Neural progenitor cell (in vitro differentiated cells): Measurements from ENCODE around the gene ARFGAP3. TPM values are rescaled to one million over a fixed set of nuclear protein-coding genes. Genes with fewer than 3 reads are reported as not detected.

ENCODE experiments used
- DNase-seq: peaks from one replicate; pipeline ENCODE4 v3.0.0-alpha.2; 2016; ENCODE audit warnings: low spot score
- H2AFZ ChIP-seq: fragments of 200-600 bp; sonication (generic); replicated peaks from 2 replicates; pipeline ENCODE4 v1.6.1; 2016; ENCODE audit warnings: antibody characterized with exemption
- H3F3A ChIP-seq: fragments of 200-600 bp; sonication (generic); 2 replicates; pipeline ENCODE4 v1.6.1; 2016; ENCODE audit warnings: antibody characterized with exemption, low read depth
- H3K27ac ChIP-seq: fragments of 200-600 bp; sonication (generic); 2 replicates; pipeline ENCODE4 v1.5.1; 2016; ENCODE audit warnings: mild to moderate bottlenecking
- H3K27me3 ChIP-seq: fragments of 200-600 bp; sonication (generic); 2 replicates; pipeline ENCODE4 v1.6.1; 2016; ENCODE audit warnings: mild to moderate bottlenecking, moderate library complexity
- H3K36me3 ChIP-seq: fragments of 200-600 bp; sonication (generic); 2 replicates; pipeline ENCODE4 v1.5.1; 2016
- H3K4me1 ChIP-seq: fragments of 200-600 bp; sonication (generic); 2 replicates; pipeline ENCODE4 v1.6.1; 2016; ENCODE audit warnings: mixed run types
- H3K4me2 ChIP-seq: fragments of 200-600 bp; sonication (generic); 2 replicates; pipeline ENCODE4 v1.6.1; 2016
- H3K4me3 ChIP-seq: fragments of 200-600 bp; sonication (generic); 2 replicates; pipeline ENCODE4 v1.5.1; 2016
- H3K79me2 ChIP-seq: fragments of 200-600 bp; sonication (generic); 2 replicates; pipeline ENCODE4 v1.6.1; 2016; ENCODE audit warnings: low read depth
- H3K9ac ChIP-seq: fragments of 200-600 bp; sonication (generic); 2 replicates; pipeline ENCODE4 v1.6.1; 2016
- H3K9me3 ChIP-seq: fragments of 200-600 bp; sonication (generic); 2 replicates; pipeline ENCODE4 v1.5.1; 2016; ENCODE audit warnings: low read depth
- H4K20me1 ChIP-seq: fragments of 200-600 bp; sonication (generic); 2 replicates; pipeline ENCODE4 v1.6.1; 2016; ENCODE audit warnings: low read depth
- H3K27ac Mint-ChIP-seq: 3 replicates; pipeline ENCODE4 v1.8.0; 2021; ENCODE audit warnings: mixed read lengths
- H3K27me3 Mint-ChIP-seq: 2 replicates; pipeline ENCODE4 v1.8.0; 2022; ENCODE audit warnings: low read depth, mild to moderate bottlenecking, inconsistent platforms, moderate library complexity, mixed read lengths; ENCODE audit not compliant: insufficient read depth
- H3K36me3 Mint-ChIP-seq: 3 replicates; pipeline ENCODE4 v1.8.0; 2021; ENCODE audit warnings: mixed read lengths
- H3K4me1 Mint-ChIP-seq: 3 replicates; pipeline ENCODE4 v1.8.0; 2021; ENCODE audit warnings: mixed read lengths
- H3K4me3 Mint-ChIP-seq: 3 replicates; pipeline ENCODE4 v1.8.0; 2021; ENCODE audit warnings: mild to moderate bottlenecking, moderate library complexity, mixed read lengths
- H3K9me3 Mint-ChIP-seq: 3 replicates; pipeline ENCODE4 v1.8.0; 2020; ENCODE audit warnings: mixed read lengths
- EZH2 ChIP-seq: fragments of 200-600 bp; sonication (generic); IDR thresholded peaks from 2 replicates; pipeline ENCODE4 v1.6.1; 2017; ENCODE audit warnings: antibody characterized with exemption, mild to moderate bottlenecking, moderate library complexity
- EZH2phosphoT487 ChIP-seq: fragments of 200-600 bp; sonication (generic); IDR thresholded peaks from 2 replicates; pipeline ENCODE4 v1.6.1; 2017; ENCODE audit warnings: antibody characterized with exemption
- total RNA-seq: library from RNA; depleted of rRNA; stranded (reverse); fragments of >200 nt; gene quantifications from 2 replicates; pipeline ENCODE4 v1.2.3, GENCODE V29; 2015; ENCODE audit warnings: low replicate concordance
- TF ChIP-seq, protein P1 (sequence below): fragments of 200-600 bp; sonication (generic); IDR thresholded peaks from 2 replicates; pipeline ENCODE4 v1.5.1; 2017; ENCODE audit warnings: antibody characterized with exemption, mild to moderate bottlenecking

The ARFGAP3 gene
- total RNA-seq, 1 donor from 2014 or later = 53.9 TPM

DNA sequence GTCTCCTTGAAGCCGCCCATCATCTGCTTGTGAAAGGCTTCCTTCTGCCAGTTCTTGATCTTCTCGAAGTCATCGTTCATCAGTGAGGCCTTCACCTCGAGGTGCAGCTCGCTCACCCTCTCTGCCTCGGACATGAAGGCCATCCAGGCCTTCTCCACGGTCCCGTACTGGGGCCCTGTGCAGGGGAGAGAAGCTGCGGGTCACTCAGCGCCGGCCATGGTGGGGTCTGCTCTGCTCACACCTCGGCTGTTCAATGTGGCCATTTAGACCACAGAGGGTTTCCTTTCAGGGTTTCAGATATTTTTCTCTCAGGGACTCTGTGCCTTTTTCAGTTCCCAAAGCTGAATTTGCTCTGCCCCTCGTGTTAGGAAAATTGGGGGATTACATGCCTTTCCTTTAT lies 33.9 kb upstream of the ARFGAP3 start:
- H3K36me3 Mint-ChIP-seq = peaks cover 6% of the 10 kb centered on the region
- H3K9me3 Mint-ChIP-seq = no peaks in the 10 kb centered on the region
- no peak for DNase-seq
- no peaks in the 10 kb centered on the region for H3F3A ChIP-seq
- H3K4me3 ChIP-seq = no peak overlapping the region
- H3K36me3 ChIP-seq = no peaks in the 10 kb centered on the region
- no peaks in the 10 kb centered on the region for H3K4me1 ChIP-seq
- H3K27ac ChIP-seq = no peak overlapping the region
- H4K20me1 ChIP-seq = peaks cover 22% of the 10 kb centered on the region
- H3K4me3 Mint-ChIP-seq = no peak overlapping the region
- H2AFZ ChIP-seq = no peak overlapping the region
- H3K4me2 ChIP-seq = no peak overlapping the region
- TF ChIP-seq, protein P1, sequence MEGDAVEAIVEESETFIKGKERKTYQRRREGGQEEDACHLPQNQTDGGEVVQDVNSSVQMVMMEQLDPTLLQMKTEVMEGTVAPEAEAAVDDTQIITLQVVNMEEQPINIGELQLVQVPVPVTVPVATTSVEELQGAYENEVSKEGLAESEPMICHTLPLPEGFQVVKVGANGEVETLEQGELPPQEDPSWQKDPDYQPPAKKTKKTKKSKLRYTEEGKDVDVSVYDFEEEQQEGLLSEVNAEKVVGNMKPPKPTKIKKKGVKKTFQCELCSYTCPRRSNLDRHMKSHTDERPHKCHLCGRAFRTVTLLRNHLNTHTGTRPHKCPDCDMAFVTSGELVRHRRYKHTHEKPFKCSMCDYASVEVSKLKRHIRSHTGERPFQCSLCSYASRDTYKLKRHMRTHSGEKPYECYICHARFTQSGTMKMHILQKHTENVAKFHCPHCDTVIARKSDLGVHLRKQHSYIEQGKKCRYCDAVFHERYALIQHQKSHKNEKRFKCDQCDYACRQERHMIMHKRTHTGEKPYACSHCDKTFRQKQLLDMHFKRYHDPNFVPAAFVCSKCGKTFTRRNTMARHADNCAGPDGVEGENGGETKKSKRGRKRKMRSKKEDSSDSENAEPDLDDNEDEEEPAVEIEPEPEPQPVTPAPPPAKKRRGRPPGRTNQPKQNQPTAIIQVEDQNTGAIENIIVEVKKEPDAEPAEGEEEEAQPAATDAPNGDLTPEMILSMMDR = no peak
- TF ChIP-seq EZH2 (no peak), EZH2phosphoT487 (no peak)
- no peaks in the 10 kb centered on the region for H3K9me3 ChIP-seq
- H3K27me3 ChIP-seq = no peaks in the 10 kb centered on the region
- H3K79me2 ChIP-seq = no peaks in the 10 kb centered on the region
- no peak overlapping the region for H3K27ac Mint-ChIP-seq
- no peaks in the 10 kb centered on the region for H3K4me1 Mint-ChIP-seq
- peaks cover 2% of the 10 kb centered on the region for H3K27me3 Mint-ChIP-seq
- no peak overlapping the region for H3K9ac ChIP-seq

DNA sequence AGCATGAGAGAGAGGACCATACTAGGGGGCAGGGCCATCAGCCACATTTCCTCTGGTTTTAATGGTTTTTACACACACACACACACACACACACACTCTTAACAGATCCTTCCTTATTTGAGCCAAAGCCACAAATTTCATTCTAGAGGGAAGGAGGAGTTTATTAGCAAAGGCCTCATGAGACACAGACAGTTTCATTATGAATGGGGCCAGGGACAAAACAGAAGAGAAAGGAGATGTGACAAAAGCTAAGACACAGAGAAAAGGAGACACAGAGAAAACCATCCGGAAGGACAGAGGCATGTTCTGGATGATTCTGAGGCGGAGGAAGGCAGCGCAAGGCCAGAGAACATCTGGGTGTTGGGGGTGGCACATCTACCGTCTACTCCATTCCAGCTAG lies 32.2 kb upstream of the ARFGAP3 start:
- Mint-ChIP-seq H3K4me3 (no peak overlapping the region), H3K27me3 (peaks cover 2% of the 10 kb centered on the region), H3K9me3 (no peaks in the 10 kb centered on the region), H3K36me3 (peaks cover 6% of the 10 kb centered on the region), H3K27ac (no peak overlapping the region), H3K4me1 (no peaks in the 10 kb centered on the region)
- Histone ChIP-seq H3K4me3 (no peak overlapping the region), H3K27me3 (no peaks in the 10 kb centered on the region), H3F3A (no peaks in the 10 kb centered on the region), H3K36me3 (no peaks in the 10 kb centered on the region), H3K4me2 (no peak overlapping the region), H2AFZ (no peak overlapping the region), H3K27ac (no peak overlapping the region), H3K4me1 (no peaks in the 10 kb centered on the region), H4K20me1 (peaks cover 6% of the 10 kb centered on the region), H3K79me2 (no peaks in the 10 kb centered on the region), H3K9me3 (no peaks in the 10 kb centered on the region), H3K9ac (no peak overlapping the region)
- TF ChIP-seq, protein P1 = no peak
- TF ChIP-seq EZH2 = no peak
- TF ChIP-seq EZH2phosphoT487 = no peak
- no peak for DNase-seq

DNA sequence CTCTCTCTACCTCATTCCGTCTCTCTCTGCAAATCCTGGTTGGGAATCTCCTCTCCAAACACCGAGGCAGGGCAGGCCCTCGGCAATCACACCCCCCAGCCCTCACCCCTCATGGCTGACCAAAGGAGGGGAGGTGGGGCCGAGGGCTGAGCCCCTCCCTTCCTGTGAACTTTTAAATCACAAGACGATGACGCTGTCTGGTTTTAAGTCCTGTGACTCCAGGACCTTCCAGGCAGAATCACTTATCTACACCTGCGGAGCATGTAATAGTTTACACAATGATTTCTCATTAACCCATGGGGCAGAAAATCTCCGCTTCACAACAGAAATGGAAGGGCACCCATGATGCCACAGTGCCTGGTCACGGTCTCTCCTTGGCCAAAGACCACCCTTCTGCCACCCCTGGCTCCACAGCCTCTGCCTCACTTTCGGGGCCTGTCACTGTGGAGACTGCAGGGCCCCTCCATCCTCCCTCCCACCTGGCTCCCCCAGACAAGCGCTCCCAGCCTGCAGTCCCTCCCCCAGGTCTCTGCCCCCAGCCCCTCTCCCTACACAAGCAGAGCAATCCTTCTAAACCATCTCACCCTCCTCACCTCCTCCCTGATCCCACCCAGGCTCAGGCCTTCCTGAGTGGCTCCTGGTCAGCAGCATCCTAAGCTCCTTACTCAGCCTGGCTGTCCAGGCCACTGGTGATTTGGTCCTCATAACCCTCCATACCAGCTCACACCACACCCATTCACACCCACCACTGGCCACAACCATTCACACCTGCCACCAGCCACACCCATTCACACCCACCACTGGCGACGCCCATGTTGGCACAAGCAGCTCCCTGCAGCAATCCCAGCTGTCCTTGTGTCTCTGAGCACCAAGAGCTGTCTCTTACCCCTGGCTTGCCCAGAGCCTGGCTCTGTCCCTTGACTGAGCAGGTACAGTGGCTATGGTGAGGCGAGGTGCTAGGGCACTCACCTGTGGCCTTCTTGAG lies 30.7 kb upstream of the ARFGAP3 start:
- Mint-ChIP-seq H3K4me3 (no peak overlapping the region), H3K9me3 (no peaks in the 10 kb centered on the region), H3K27me3 (peaks cover 2% of the 10 kb centered on the region), H3K36me3 (peaks cover 10% of the 10 kb centered on the region), H3K4me1 (no peaks in the 10 kb centered on the region), H3K27ac (no peak overlapping the region)
- H3K79me2 ChIP-seq = no peaks in the 10 kb centered on the region
- H3K9me3 ChIP-seq = no peaks in the 10 kb centered on the region
- no peak overlapping the region for H3K4me2 ChIP-seq
- no peaks in the 10 kb centered on the region for H3F3A ChIP-seq
- TF ChIP-seq EZH2phosphoT487 (no peak), EZH2 (no peak)
- TF ChIP-seq, protein P1 = no peak
- peaks cover 5% of the 10 kb centered on the region for H4K20me1 ChIP-seq
- H3K27ac ChIP-seq = no peak overlapping the region
- no peaks in the 10 kb centered on the region for H3K36me3 ChIP-seq
- H3K27me3 ChIP-seq = no peaks in the 10 kb centered on the region
- DNase-seq = no peak
- no peak overlapping the region for H3K4me3 ChIP-seq
- no peak overlapping the region for H2AFZ ChIP-seq
- no peak overlapping the region for H3K9ac ChIP-seq
- no peaks in the 10 kb centered on the region for H3K4me1 ChIP-seq
